Panc1 (cell line): ENCODE results near the gene MET. TPM values are rescaled to one million over a fixed set of nuclear protein-coding genes. Genes with fewer than 3 reads are reported as not detected.

ENCODE experiments used
- ATAC-seq: fragments of 200-7000 bp; cut with Tn5 transposase; 2 replicates; pipeline ENCODE4 v1.9.1; 2020; ENCODE audit warnings: mild to moderate bottlenecking, moderate library complexity
- BruUV-seq: library from RNA; stranded (reverse); fragments of 400-500 nt; replicated peaks from 2 replicates; lab custom pipeline; 2021; lab: Mats Ljungman, UMichigan
- CTCF ChIA-PET: fragments of 300-600 bp; sonication (Branson Sonifier 250); formaldehyde crosslinking; loops from one replicate; lab custom pipeline; 2022; ENCODE audit warnings: antibody characterized with exemption; lab: Charles Lee
- POLR2A ChIA-PET: fragments of 300-600 bp; sonication (Branson Sonifier 250); formaldehyde crosslinking; loops from one replicate; lab custom pipeline; 2022; ENCODE audit warnings: antibody characterized with exemption; lab: Charles Lee
- DNase-seq: peaks from one replicate; pipeline ENCODE4 v3.0.0-alpha.2; 2010; ENCODE audit warnings: low read depth, low spot score
- H3K27ac ChIP-seq: 2 replicates; pipeline ENCODE4 v1.5.1; 2011; ENCODE audit warnings: mild to moderate bottlenecking, low read length, inconsistent platforms
- H3K27me3 ChIP-seq: fragments of 200-500 bp; sonication (Bioruptor generic); 2 replicates; pipeline ENCODE4 v1.6.0; 2014; ENCODE audit warnings: low read length, inconsistent platforms; ENCODE audit not compliant: control insufficient read depth, insufficient read depth
- H3K36me3 ChIP-seq: fragments of 200-500 bp; sonication (Bioruptor generic); 2 replicates; pipeline ENCODE4 v1.5.1; 2014; ENCODE audit warnings: inconsistent platforms, mild to moderate bottlenecking, low read length, moderate library complexity; ENCODE audit not compliant: control insufficient read depth, insufficient read depth
- H3K4me1 ChIP-seq: 2 replicates; pipeline ENCODE4 v1.5.1; 2011; ENCODE audit warnings: inconsistent platforms, mild to moderate bottlenecking, low read length, moderate library complexity; ENCODE audit not compliant: control insufficient read depth, insufficient read depth
- H3K4me3 ChIP-seq, 2 experiments: 2 replicates each; pipeline ENCODE4 v1.5.1; 2011 to 2012; ENCODE audit warnings: low read depth in 2 of 2, low read length in 2 of 2, mild to moderate bottlenecking in 2 of 2, inconsistent platforms in 1 of 2, moderate library complexity in 1 of 2
- H3K9me3 ChIP-seq: fragments of 200-500 bp; sonication (Bioruptor generic); 2 replicates; pipeline ENCODE4 v1.5.1; 2014; ENCODE audit warnings: low read depth, mild to moderate bottlenecking, inconsistent platforms, low read length, moderate library complexity; ENCODE audit not compliant: control insufficient read depth, insufficient read depth
- POLR2AphosphoS5 ChIP-seq: IDR thresholded peaks from 2 replicates; pipeline ENCODE4 v1.6.1; 2012; ENCODE audit warnings: mild to moderate bottlenecking, low read depth, low read length, moderate library complexity
- SIN3A ChIP-seq: IDR thresholded peaks from 2 replicates; pipeline ENCODE4 v1.6.1; 2012; ENCODE audit warnings: low read depth, mild to moderate bottlenecking, low read length, moderate library complexity, borderline replicate concordance; ENCODE audit not compliant: insufficient read depth
- TCF7L2 ChIP-seq: IDR thresholded peaks from 2 replicates; pipeline ENCODE4 v1.6.1; 2011; ENCODE audit warnings: mild to moderate bottlenecking, low read depth, low read length, inconsistent platforms
- in situ Hi-C: cut with HindIII; loops from 2 replicates; pipeline ENCODE4 v1.10.0; 2016; ENCODE audit warnings: low sequenced_read_pairs, low pct_unique_long_range_greater_than_20kb
- intact Hi-C: fragments of 100-400 bp; cut with micrococcal nuclease; formaldehyde crosslinking; loops from one replicate; pipeline ENCODE4 v1.10.0; 2022; ENCODE audit not compliant: unreplicated experiment
- total RNA-seq: library from RNA; stranded (reverse); gene quantifications from one replicate; pipeline ENCODE4 v1.2.1, GENCODE V29; 2021; ENCODE audit not compliant: unreplicated experiment
- TF ChIP-seq, protein P1 (sequence below): fragments of 450-650 bp; IDR thresholded peaks from 2 replicates; pipeline ENCODE4 v1.5.1; 2017; ENCODE audit warnings: mild to moderate bottlenecking
- TF ChIP-seq, protein P2 (sequence below), 2 experiments: IDR thresholded peaks; 2 replicates each; pipeline ENCODE4 v1.6.1; 2011 to 2012; ENCODE audit warnings: low read depth in 2 of 2, control low read depth in 1 of 2, low read length in 1 of 2, mild to moderate bottlenecking in 1 of 2, moderate library complexity in 1 of 2; ENCODE audit not compliant: insufficient read depth in 1 of 2

Gene MET
- total RNA-seq, 1 experiment from 2014 or later, result 103 TPM

DNA sequence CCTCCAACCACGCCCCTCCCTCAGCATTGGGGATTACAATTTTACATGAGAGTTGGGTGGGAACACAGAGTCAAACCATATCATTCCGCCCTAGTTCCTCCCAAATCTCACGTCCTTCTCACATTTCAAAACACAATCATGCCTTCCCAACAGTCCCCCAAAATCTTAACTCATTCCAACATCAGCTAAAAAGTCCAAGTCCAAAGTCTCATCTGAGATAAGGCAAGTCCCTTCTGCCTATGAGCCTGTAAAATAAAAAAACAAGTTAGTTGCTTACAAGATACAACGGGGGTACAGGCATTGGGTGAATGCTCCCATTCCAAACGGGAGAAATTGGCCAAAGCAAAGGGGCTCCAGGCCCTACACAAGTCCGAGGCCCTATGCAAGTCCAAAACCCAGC is 112.7 kb downstream of the MET start:
- no peak overlapping the region for H3K27ac ChIP-seq
- intact Hi-C loops (no loop called here), in situ Hi-C loops (no loop called here)
- H3K27me3 ChIP-seq, result no peaks in the 10 kb centered on the region
- H3K4me3 ChIP-seq, result no peak overlapping the region
- CTCF ChIA-PET, result no interaction called here
- peaks cover 14% of the 10 kb centered on the region for H3K36me3 ChIP-seq
- TF ChIP-seq POLR2AphosphoS5 (no peak), SIN3A (no peak), TCF7L2 (no peak)
- TF ChIP-seq, protein P1, sequence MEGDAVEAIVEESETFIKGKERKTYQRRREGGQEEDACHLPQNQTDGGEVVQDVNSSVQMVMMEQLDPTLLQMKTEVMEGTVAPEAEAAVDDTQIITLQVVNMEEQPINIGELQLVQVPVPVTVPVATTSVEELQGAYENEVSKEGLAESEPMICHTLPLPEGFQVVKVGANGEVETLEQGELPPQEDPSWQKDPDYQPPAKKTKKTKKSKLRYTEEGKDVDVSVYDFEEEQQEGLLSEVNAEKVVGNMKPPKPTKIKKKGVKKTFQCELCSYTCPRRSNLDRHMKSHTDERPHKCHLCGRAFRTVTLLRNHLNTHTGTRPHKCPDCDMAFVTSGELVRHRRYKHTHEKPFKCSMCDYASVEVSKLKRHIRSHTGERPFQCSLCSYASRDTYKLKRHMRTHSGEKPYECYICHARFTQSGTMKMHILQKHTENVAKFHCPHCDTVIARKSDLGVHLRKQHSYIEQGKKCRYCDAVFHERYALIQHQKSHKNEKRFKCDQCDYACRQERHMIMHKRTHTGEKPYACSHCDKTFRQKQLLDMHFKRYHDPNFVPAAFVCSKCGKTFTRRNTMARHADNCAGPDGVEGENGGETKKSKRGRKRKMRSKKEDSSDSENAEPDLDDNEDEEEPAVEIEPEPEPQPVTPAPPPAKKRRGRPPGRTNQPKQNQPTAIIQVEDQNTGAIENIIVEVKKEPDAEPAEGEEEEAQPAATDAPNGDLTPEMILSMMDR, result no peak
- TF ChIP-seq, protein P2, sequence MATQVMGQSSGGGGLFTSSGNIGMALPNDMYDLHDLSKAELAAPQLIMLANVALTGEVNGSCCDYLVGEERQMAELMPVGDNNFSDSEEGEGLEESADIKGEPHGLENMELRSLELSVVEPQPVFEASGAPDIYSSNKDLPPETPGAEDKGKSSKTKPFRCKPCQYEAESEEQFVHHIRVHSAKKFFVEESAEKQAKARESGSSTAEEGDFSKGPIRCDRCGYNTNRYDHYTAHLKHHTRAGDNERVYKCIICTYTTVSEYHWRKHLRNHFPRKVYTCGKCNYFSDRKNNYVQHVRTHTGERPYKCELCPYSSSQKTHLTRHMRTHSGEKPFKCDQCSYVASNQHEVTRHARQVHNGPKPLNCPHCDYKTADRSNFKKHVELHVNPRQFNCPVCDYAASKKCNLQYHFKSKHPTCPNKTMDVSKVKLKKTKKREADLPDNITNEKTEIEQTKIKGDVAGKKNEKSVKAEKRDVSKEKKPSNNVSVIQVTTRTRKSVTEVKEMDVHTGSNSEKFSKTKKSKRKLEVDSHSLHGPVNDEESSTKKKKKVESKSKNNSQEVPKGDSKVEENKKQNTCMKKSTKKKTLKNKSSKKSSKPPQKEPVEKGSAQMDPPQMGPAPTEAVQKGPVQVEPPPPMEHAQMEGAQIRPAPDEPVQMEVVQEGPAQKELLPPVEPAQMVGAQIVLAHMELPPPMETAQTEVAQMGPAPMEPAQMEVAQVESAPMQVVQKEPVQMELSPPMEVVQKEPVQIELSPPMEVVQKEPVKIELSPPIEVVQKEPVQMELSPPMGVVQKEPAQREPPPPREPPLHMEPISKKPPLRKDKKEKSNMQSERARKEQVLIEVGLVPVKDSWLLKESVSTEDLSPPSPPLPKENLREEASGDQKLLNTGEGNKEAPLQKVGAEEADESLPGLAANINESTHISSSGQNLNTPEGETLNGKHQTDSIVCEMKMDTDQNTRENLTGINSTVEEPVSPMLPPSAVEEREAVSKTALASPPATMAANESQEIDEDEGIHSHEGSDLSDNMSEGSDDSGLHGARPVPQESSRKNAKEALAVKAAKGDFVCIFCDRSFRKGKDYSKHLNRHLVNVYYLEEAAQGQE (IDR thresholded peaks at IDR 0.05; ENCODE audit: insufficient read depth in 1 of 2, low read depth in 2 of 2, low read length in 1 of 2), result no peak
- ATAC-seq (no peak), DNase-seq (no peak)
- POLR2A ChIA-PET, result no interaction called here
- no peaks in the 10 kb centered on the region for H3K4me1 ChIP-seq
- BruUV-seq, result no TSS peak
- H3K9me3 ChIP-seq, result no peaks in the 10 kb centered on the region

DNA sequence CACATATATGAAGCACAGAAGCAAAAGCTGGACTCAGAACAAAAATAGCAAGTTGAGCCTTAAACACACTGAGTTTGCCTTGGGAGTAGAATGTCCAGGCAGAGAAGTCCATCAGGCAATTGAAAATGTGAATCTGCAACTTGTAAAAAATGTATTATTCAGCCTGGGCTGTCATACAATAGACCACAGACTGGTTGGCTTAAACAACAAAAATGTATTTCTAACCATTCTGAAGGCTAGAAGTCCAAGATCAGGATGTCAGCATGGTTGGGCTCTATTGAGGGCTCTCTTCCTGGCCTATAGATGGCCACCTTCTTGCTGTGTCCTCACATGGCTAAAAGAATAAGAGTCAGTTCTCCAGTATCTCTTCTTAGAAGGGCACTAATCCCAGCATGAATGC is 113.8 kb downstream of the MET start:
- TF ChIP-seq, protein P1, result no peak
- TF ChIP-seq SIN3A (no peak), POLR2AphosphoS5 (no peak), TCF7L2 (no peak)
- TF ChIP-seq, protein P2 (IDR thresholded peaks at IDR 0.05; ENCODE audit: insufficient read depth in 1 of 2, low read depth in 2 of 2, low read length in 1 of 2), result no peak
- in situ Hi-C loops (no loop called here), intact Hi-C loops (no loop called here)
- no peak for ATAC-seq
- ChIA-PET CTCF (no interaction called here), POLR2A (no interaction called here)
- H3K4me3 ChIP-seq, result no peak overlapping the region
- no peaks in the 10 kb centered on the region for H3K27me3 ChIP-seq
- BruUV-seq, result no TSS peak
- no peaks in the 10 kb centered on the region for H3K9me3 ChIP-seq
- H3K4me1 ChIP-seq, result no peaks in the 10 kb centered on the region
- DNase-seq, result no peak
- peaks cover 14% of the 10 kb centered on the region for H3K36me3 ChIP-seq
- H3K27ac ChIP-seq, result no peak overlapping the region
